ENCODE measurements around the gene SPSB4.

DNA sequence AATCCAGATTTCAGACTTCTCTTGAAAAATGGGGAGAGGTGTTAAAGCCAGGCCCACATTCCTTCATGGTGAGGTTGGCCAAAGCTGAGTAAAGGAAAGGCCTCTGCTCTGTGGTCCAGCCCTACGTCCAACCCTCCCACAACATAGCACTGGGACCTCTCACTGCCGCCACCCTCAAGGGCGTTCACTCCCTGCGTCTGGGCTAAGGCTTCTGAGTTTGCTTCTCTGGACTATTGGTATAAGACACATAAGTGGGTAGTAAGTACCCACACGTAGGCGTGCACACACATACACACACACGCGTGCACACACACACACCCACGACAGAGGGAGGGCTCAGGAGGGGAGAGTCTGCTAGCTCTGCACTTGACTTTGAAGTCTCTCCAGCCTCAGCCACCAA, 100.3 kb downstream of the SPSB4 start:
- TF ChIP-seq, protein P1, sequence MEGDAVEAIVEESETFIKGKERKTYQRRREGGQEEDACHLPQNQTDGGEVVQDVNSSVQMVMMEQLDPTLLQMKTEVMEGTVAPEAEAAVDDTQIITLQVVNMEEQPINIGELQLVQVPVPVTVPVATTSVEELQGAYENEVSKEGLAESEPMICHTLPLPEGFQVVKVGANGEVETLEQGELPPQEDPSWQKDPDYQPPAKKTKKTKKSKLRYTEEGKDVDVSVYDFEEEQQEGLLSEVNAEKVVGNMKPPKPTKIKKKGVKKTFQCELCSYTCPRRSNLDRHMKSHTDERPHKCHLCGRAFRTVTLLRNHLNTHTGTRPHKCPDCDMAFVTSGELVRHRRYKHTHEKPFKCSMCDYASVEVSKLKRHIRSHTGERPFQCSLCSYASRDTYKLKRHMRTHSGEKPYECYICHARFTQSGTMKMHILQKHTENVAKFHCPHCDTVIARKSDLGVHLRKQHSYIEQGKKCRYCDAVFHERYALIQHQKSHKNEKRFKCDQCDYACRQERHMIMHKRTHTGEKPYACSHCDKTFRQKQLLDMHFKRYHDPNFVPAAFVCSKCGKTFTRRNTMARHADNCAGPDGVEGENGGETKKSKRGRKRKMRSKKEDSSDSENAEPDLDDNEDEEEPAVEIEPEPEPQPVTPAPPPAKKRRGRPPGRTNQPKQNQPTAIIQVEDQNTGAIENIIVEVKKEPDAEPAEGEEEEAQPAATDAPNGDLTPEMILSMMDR (conservative IDR thresholded peaks at IDR 0.05 in 1 of 2, IDR thresholded peaks at IDR 0.05 in 1 of 2; ENCODE audit: low read depth in 1 of 2, low read length in 2 of 2) = no peak
- TF ChIP-seq EZH2 (IDR thresholded peaks at IDR 0.05; ENCODE audit: low read length, missing control alignments) = no peak
